NOMO-1 treated with DMSO at 0.1 percent for 48 hours (cell line): ENCODE results near the gene SLC9A1.
"Not testable (repeated sequence)": the region's sequence is repeated elsewhere in the genome, so short reads cannot be mapped to it uniquely, and the experiment has no call there.

Experiments
- DNase-seq: peaks from one replicate; lab custom pipeline; 2025; ENCODE audit not compliant: unreplicated experiment; lab: John Stamatoyannopoulos, UW

Gene SLC9A1

DNA sequence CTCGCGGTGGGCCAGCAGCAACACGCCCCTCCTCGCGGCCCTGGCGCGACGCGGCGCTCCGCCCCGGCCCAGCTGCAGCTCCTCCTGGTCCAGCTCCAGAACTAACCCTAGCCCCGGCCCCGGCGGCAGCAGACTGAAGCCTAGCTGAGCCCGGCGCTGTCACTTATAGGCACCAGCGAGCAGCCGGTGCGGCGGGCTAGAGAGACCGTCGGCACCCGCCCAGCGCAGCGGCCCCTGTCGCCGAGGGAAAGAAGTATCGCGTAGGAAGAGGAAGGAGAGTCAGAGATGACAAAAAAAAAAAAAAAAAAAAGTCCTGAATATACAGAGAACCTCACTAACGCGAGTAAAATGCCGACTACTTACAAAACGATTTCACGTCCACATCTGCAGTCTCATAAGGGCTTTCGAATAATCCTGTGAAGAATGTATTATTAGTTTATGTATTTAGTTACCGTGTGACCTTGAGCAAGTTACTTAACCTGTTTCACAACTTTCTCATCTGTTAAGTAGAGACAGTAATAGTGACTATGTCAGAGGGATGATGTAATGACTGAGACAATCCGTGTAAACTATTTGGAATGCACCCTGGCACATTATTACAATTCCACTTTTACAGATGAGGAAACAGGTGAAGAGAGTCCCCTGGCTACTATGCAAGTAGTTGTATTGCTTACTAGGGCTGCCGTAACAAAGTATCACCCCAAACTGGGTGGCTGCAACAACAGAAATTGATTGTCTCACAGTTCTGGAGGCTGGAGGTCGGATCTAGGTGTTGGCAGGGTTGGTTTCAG lies at the start of gene SLC9A1:
Gene SLC9A1 (minus strand): TSS at position 135 of the 791 bp plus-strand sequence. CDS start 791 bp downstream, outside the sequence.
- DNase-seq, result peak; percentile 96

- DNase-seq, result no peak
Observed at GRCh38 chr1:27203946-27204345, 49.0 kb upstream of the SLC9A1 start.

DNA sequence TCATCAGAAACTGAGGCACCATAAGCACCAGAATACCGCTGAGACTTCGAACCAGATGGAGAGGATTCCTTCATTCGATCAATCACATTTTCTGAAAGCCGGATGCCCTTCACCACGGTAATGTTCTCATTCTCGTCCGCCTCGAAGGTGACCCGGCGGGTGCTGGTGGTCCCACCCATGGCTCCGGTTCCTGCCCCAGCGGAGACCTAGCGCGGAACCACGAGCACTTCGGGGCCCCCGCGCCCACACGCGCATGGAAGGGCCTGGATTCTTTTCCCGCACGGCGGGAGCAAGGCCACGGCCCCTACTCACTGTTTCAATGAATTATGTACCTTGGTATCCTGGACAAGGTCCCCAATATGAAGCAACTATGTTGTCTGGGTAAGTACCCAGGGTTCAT lies 46.4 kb upstream of the SLC9A1 start:
- no peak for DNase-seq

- no peak for DNase-seq
Observed at GRCh38 chr1:27193194-27193593, 38.3 kb upstream of the SLC9A1 start.

GRCh38 chr1:27192039-27192529 lies 37.2 kb upstream of the SLC9A1 start:
- no peak for DNase-seq

DNA sequence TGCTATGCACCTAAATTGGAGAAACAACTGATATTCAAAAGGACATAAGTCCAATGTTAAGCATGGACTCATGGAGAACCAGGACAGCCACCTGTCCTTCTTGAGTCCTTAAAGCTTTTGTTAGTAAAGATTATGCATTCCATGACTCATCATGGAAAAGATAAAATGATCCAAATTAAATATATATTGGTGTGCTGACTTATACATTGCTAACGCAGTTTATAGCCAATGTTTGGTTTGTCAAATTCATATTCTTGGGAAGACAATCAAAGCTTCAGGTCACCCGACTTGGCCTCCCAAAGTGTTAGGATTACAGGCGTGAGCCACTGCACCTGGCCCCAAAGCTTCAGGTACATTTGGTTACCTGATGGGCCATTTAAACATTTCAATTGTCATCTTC lies 29.7 kb upstream of the SLC9A1 start:
- DNase-seq, result not testable (repeated sequence)

- DNase-seq, result no peak
Observed at GRCh38 chr1:27179979-27180378, 25.1 kb upstream of the SLC9A1 start.

DNA sequence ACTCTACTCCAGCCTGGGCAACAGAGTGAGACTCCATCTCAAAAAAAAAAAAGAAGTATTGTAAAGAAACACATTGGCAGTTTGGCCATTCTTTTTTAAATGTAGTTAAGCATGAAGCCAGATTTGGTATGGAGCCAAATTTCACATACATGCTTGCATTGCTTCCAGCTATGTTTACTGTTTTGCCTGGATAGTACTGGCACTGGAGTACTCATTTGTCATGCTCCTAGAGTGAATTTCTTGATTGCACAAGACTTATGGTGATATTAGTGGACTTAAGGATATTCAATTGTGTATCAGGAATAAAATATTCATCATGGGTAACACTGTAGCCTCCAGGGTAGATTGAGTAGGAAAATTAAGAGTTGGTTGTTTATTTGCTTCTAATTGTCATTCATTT lies 24.5 kb upstream of the SLC9A1 start:
- no peak for DNase-seq

DNA sequence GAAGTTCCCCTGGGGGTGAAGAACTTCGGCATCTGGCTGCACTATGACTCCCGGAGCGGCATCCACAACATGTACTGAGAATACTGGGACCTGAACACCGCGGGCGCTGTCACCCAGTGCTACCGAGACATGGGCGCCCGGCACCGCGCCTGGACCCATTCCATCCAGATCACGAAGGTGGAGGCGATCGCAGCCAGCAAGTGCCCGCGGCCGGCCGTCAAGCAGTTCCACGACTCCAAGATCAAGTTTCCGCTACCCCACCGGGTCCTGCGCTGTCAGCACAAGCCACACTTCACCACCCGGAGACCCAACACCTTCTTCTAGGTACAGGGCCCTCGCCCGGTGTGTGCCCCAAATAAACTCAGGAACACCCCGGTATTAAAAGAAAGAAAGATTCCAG lies 22.0 kb upstream of the SLC9A1 start:
- no peak for DNase-seq

- DNase-seq, result no peak
Observed at GRCh38 chr1:27176323-27176722, 21.4 kb upstream of the SLC9A1 start.

GRCh38 chr1:27172992-27173391 lies 18.1 kb upstream of the SLC9A1 start:
- not testable (repeated sequence) for DNase-seq

GRCh38 chr1:27166929-27167328 lies 12.0 kb upstream of the SLC9A1 start:
- no peak for DNase-seq

DNA sequence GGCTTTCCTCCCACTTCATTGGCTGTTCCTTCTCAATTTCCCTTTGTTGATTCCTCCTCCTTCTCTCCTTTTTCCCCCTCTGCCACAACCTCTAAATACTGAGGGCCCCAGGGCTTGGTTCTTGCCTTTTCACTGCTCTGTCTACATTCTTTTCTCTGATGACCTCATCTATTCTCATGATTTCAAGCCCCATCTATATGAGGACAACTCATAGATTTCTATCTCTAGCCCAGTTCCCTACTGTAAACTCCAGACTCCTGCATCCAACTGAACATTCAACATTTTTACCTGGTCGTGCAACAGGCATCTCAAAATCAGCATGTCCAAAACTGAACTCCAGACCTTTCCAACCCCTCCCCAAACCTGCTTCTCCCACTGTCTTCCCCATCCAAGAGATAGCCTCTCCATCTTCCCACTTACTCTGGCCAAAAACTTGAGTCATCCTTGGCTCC lies 11.5 kb upstream of the SLC9A1 start:
- no peak for DNase-seq

DNA sequence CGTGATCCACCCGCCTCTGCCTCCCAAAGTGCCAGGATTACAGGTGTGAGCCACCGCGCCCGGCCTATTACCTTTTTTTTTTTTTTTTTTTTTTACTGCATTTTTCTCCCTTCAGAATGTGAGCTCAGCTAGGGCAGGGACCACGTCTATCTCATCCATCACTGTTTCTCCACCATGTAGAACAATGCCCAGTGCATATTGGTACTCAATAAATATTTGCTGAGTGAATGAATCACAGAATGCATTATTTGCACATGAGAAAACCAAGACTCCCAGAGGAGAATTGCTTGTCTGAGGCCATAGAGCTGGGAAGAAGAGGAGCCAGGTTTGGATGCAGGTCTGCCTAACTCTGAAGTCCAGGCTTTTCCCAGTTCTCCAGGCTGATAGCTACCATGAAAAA lies 8.2 kb upstream of the SLC9A1 start:
- no peak for DNase-seq

DNA sequence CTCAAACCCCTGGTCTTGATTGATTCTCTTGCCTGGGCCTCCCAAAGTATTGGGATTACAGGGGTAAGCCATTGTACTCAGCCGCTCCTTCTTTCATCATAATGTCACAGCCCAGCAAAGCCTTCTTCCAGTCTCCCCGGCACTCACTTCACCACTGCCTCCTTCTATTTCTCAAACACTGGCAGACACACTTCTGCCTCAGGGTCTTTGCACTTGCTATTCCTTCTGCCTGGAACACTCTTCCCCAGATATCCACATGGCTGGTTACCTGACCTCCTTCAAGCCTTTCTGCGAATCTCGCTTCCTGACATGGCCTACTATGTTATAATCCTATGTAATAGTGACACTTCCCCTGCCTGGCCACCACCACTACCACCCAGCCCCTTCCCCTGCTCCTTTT lies 7.2 kb upstream of the SLC9A1 start:
- DNase-seq, result no peak

DNA sequence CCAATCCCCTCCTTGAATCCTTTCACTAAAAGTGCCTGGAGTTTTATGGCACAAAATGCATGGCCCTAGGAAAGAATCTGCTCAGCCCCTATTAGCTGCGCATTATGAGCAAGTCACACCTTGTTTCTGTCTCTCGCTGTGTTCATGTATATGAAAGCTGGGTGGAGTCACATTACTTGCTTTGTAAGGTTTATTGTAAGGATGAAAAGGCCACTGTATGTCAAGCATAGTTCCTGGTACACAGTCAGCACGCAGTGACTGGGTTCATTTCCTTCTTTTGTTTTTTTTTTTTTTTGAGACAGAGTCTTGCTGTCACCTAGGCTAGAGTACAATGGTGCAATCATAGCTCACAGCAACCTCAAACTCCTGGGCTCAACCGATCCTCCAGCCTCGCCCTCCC lies 6.7 kb upstream of the SLC9A1 start:
- peak; percentile 57 for DNase-seq

DNA sequence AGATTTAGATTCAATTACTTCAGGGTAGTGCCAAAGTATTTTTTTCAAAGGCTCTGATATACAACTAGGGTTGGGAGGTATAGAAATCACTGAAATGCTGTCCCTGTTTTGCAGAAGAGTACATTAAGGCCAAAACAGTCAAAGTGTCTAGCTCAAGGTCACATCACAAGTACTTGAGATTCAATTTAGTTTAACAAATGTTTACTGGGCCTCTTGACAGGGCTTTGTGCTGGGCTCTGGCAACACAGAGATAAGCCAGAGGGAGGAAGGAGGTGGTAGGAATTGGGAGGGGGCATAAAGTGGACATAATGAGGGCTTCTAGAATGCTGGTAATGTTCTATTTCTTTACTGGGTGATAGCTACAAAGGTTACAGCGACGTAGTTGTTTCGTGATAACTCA lies 2.3 kb upstream of the SLC9A1 start:
- DNase-seq, result no peak

GRCh38 chr1:27154469-27154990 lies 395 bp downstream of the SLC9A1 start:
- DNase-seq, result no peak

DNA sequence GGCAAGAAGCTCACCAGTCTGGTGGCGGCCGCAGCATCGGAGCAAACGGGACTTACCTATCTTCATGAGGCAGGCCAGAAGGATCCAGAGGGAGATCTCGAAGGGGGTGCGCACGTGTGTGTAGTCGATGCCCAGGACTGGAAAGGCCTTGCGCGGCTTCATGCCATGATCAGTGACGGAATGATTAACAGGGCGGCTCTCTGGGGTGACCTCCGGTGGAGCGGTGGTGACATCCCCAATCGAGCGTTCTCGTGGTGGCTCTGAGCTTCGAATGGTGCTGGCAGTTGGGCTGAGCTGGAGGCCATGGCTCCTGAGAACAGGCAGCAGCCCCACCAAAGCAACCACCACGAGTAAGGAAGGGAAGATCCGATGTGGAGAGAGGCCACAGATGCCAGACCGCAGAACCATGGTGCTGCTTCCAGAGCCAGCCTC lies 982 bp downstream of the SLC9A1 start:
- DNase-seq, result no peak

GRCh38 chr1:27153549-27153886 lies 1.4 kb downstream of the SLC9A1 start:
- no peak for DNase-seq

- no peak for DNase-seq
Observed at GRCh38 chr1:27152829-27153548, 1.9 kb downstream of the SLC9A1 start.
